Coronary artery (tissue), 2 donors: ENCODE data around the gene ARHGEF3.
"Not testable (repeated sequence)": the region's sequence is repeated elsewhere in the genome, so short reads cannot be mapped to it uniquely, and the experiment has no call there.

Source experiments
- DNase-seq: peaks from one replicate; pipeline ENCODE4 v3.0.0-alpha.2; 2017; ENCODE audit warnings: low spot score
- H3K27ac ChIP-seq, 2 donors: fragments of 200-600 bp; sonication (generic); one replicate each; pipeline ENCODE4 v1.5.1; 2016 to 2019
- H3K4me3 ChIP-seq: fragments of 200-600 bp; sonication (generic); 2 replicates; pipeline ENCODE4 v1.5.1; 2016; ENCODE audit warnings: mild to moderate bottlenecking, moderate library complexity
- TF ChIP-seq, protein P1 (sequence below): fragments of 200-600 bp; sonication (generic); IDR thresholded peaks from one replicate; pipeline ENCODE4 v1.5.1; 2019; ENCODE audit warnings: antibody characterized with exemption

Gene ARHGEF3

DNA sequence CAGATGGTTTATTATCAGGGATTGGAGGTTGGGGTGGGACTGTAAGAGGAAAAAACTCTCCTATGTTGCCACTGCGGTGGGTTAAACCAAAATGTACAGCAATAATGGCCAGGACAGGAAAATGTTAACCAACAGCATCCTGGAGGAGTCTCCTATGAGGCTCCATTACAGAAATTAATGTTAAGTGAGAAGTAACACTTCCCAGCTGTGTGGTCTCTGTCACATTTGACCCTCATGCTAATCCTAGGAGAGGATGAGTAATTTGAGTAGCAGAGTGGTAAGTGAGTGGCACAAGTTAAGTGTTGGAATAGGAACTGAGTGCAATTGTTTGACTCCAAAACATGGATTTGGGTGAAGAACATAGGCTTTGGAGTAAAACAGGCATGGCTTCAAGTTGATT is 39.0 kb downstream of the ARHGEF3 start:
- H3K27ac ChIP-seq, result peak overlapping the region in 1 of 2 donors; percentile 46
- H3K4me3 ChIP-seq, result no peak overlapping the region
- no peak for DNase-seq
- TF ChIP-seq, protein P1, sequence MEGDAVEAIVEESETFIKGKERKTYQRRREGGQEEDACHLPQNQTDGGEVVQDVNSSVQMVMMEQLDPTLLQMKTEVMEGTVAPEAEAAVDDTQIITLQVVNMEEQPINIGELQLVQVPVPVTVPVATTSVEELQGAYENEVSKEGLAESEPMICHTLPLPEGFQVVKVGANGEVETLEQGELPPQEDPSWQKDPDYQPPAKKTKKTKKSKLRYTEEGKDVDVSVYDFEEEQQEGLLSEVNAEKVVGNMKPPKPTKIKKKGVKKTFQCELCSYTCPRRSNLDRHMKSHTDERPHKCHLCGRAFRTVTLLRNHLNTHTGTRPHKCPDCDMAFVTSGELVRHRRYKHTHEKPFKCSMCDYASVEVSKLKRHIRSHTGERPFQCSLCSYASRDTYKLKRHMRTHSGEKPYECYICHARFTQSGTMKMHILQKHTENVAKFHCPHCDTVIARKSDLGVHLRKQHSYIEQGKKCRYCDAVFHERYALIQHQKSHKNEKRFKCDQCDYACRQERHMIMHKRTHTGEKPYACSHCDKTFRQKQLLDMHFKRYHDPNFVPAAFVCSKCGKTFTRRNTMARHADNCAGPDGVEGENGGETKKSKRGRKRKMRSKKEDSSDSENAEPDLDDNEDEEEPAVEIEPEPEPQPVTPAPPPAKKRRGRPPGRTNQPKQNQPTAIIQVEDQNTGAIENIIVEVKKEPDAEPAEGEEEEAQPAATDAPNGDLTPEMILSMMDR, result no peak

DNA sequence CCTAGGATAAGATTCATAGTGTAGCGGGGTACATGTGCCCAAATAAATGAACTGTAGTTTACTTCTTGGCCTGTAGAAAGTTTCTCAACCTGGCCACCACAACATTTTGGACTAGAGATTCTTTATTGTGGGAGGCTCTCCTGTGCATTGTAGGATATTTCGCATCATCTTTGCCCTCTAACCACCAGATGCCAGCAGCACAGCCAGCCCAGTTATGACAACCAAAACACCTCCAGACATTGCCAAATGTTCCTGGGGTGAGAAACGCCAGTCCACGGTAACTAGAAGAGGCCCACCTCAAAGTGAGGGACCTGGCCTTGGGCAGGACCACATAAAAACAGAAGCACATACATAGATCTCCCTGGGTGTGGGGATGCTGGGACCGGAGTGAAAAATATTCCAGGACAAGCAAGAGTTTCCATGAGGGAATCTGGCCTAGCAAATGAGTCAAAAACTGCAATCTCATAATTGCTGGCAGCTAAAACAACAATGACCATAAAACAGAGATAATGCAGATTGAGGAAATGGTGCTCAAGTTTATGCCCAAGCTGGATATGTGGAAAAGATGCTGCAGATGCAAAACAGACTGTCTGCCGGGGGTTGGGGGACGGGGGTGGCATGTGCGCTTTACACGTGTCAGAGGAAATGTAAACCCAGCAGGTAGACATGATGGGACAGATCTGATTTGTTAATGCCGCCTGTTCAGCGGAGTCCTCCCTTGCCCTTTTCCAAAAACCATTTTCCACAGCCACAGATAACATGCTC is 39.7 kb downstream of the ARHGEF3 start:
- TF ChIP-seq, protein P1, result no peak
- no peak for DNase-seq
- Histone ChIP-seq H3K27ac (peak overlapping the region in 1 of 2 donors; percentile 63), H3K4me3 (no peak overlapping the region)

DNA sequence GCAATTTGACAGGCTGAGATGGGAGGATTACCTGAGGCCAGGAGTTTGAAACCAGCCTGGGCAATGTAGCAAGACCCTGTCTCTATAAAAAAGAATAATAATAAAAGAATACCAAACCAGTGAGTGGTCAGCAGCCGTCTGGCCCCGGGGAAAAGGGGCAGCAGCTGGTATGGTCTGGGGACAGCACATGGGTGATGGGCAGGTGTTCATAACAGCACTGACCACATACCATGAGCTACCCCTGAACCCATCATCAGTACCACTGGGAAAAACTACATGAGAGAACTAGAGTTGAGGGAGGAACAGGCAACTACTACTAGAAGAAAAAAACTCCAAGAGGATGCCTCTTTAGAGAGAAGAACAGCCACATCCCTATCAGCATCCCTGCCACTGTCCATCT is 40.7 kb downstream of the ARHGEF3 start:
- no peak overlapping the region for H3K4me3 ChIP-seq
- DNase-seq, result no peak
- TF ChIP-seq, protein P1, result no peak
- H3K27ac ChIP-seq, result no peak overlapping the region

DNA sequence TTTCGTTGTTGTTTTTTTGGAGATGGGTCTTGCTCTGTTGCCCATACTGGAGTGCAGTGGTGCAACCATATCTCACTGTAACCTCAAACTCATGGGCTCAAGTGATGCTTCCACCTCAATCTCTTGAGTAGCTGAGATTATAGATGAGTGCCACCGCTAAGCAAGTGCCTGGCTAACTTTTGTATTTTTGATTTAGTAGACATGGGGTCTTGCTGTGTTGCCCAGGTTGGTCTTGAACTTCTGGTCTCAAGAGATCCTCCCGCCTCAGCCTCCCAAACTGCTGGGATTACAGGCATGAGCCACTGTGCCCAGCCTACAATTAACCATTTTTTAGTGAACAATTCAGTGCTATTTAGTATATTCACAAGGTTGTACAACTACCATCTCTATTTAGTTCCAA is 42.2 kb downstream of the ARHGEF3 start:
- TF ChIP-seq, protein P1, result no peak
- DNase-seq, result no peak
- Histone ChIP-seq H3K4me3 (no peak overlapping the region), H3K27ac (no peak overlapping the region)

DNA sequence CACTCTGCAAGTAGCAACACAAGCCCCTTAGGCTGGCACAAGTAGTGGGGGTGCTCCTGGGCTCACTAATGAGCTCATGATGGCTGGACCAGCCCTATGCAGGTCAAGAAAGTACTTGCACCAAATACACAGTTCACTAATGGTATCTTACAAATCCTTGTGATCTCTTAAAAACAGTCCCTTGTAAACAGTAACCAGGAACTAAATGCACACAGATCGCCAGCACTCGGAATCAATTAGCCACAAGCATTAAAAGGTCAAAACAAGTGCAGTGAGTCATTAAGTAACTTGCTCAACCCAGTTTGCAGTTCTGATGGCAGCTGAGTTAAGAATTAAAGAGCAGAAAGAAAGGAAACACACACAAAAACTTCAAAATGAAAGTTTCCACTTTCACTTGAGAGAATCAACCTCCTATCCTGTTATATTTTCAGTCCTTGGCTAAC is 43.2 kb downstream of the ARHGEF3 start:
- Histone ChIP-seq H3K4me3 (no peak overlapping the region), H3K27ac (peak overlapping the region; percentile 32 to 47)
- no peak for DNase-seq
- TF ChIP-seq, protein P1, result no peak

DNA sequence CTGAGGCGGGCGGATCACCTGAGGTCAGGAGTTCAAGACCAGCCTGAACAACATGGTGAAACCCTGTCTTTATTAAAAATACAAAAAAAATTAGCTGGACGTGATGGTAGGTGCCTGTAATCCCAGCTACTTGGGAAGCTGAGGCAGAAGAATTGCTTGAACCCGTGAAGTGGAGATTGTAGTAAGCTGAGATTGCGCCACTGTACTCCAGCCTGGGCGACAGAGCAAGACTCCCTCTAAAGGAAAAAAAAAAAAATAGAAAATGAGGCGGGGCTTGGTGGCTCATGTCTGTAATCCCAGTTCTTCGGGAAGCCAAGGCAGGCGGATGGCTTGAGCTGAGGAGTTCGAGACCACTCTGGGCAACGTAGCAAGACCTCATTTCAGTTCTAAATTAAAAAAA is 43.7 kb downstream of the ARHGEF3 start:
- not testable (repeated sequence) for DNase-seq, H3K27ac ChIP-seq, H3K4me3 ChIP-seq

DNA sequence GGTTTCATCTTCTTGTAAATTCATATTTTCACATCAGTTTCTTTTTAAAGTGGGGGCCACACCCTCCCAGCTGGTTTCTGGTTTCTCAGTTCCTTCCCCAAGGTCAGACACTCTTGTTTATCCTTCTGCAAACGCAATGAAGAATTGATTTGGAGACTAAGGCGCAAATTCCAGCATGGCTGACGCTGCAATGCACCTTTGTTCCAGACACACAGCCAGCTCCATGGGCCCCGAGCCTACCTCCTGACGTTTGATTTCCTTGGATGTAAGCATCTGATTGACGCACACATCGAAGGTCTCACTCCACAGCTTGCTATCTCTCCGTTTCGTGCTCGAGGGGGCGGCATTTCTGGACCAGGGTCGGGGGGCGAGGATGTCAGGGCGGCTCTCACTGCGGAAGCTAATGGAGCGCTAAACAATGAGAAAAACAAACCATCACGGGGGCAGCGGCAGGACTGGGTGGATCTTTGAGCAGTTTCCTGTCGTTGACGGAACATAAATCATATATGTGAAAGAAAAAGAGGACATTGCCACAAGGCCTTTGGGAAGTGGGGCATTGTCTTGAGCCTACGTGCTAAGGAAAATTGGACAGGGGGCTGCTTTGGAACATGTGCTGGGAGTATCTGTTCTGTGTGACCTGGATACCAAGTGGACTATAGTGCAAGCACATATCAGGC is 46.9 kb downstream of the ARHGEF3 start:
- Histone ChIP-seq H3K27ac (peak overlapping the region in 1 of 2 donors; percentile 64), H3K4me3 (peak overlapping the region; percentile 52)
- TF ChIP-seq, protein P1, result no peak
- DNase-seq, result no peak
